ENCODE results near the gene TXNDC15.

The TXNDC15 gene

DNA sequence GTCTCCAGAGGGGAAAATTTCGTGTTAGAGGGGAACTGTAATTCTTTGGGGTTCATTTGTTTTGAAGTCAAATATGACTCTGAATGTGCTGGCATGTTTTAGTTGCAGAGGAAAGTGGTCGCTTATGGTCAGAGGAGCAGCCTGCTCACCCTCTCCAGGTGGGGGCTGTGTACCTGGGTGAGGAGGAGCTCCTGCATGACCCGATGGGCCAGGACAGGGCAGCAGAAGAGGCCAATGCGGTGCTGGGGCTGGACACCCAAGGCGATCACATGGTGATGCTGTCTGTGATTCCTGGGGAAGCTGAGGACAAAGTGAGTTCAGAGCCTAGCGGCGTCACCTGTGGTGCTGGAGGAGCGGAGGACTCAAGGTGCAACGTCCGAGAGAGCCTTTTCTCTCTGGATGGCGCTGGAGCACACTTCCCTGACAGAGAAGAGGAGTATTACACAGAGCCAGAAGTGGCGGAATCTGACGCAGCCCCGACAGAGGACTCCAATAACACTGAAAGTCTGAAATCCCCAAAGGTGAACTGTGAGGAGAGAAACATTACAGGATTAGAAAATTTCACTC, 13.5 kb downstream of the TXNDC15 start:
- TF ChIP-seq, protein P1, sequence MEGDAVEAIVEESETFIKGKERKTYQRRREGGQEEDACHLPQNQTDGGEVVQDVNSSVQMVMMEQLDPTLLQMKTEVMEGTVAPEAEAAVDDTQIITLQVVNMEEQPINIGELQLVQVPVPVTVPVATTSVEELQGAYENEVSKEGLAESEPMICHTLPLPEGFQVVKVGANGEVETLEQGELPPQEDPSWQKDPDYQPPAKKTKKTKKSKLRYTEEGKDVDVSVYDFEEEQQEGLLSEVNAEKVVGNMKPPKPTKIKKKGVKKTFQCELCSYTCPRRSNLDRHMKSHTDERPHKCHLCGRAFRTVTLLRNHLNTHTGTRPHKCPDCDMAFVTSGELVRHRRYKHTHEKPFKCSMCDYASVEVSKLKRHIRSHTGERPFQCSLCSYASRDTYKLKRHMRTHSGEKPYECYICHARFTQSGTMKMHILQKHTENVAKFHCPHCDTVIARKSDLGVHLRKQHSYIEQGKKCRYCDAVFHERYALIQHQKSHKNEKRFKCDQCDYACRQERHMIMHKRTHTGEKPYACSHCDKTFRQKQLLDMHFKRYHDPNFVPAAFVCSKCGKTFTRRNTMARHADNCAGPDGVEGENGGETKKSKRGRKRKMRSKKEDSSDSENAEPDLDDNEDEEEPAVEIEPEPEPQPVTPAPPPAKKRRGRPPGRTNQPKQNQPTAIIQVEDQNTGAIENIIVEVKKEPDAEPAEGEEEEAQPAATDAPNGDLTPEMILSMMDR (IDR thresholded peaks at IDR 0.05; ENCODE audit: insufficient read depth, low read length, poor library complexity, severe bottlenecking), result no peak
- peaks cover 9% of the 10 kb centered on the region for H3K36me3 ChIP-seq (ENCODE audit: control insufficient read depth, insufficient read depth, low read length)
- H3K4me3 ChIP-seq (replicated peaks; ENCODE audit: low read depth, low read length), result no peak overlapping the region
- DNase-seq (ENCODE audit: extremely low read depth, insufficient read length), result no peak
- no peaks in the 10 kb centered on the region for H3K27me3 ChIP-seq (replicated peaks; ENCODE audit: control insufficient read depth, insufficient read depth, low read length)

DNA sequence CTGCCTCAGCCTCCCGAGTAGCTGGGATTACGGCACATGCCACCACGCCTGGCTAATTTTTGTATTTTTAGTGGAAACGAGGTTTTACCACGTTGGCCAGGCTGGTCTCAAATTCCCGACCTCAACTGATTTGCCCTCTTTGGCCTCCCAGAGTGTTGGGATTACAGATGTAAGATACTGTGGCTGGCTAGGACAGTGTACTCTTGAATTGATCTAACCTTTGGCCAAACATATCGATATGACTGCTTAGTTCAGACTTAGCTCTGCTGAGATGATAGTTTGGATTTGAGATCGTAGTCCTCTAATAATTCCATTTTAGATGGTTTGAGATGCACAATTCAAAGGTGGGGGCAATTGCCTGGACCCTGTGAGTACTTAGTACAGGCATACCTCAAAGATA, 15.2 kb downstream of the TXNDC15 start:
- Histone ChIP-seq H3K27me3 (replicated peaks; ENCODE audit: control insufficient read depth, insufficient read depth, low read length) (no peaks in the 10 kb centered on the region), H3K36me3 (ENCODE audit: control insufficient read depth, insufficient read depth, low read length) (peaks cover 9% of the 10 kb centered on the region), H3K4me3 (replicated peaks; ENCODE audit: low read depth, low read length) (no peak overlapping the region)
- no peak for DNase-seq (ENCODE audit: extremely low read depth, insufficient read length)
- TF ChIP-seq, protein P1 (IDR thresholded peaks at IDR 0.05; ENCODE audit: insufficient read depth, low read length, poor library complexity, severe bottlenecking), result no peak

DNA sequence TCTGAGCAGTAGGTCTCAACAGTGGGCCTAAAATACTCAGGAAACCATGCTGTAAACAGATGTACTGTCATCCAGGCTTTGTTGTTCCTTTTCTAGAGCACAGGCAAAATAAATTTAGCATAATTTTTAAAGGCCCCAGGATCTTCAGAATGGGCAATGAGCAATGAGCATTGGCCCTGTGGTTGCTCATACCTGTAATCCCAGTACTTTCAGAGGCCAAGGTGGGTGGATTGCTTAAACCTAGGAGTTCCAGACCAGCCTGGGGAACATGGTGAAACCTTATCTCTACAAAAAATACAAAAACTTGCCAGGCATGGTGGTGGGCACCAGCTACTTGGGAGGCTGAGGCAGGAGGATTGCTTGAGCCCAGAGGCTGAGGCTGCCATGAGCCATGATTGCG, 17.3 kb downstream of the TXNDC15 start:
- Histone ChIP-seq H3K36me3 (ENCODE audit: control insufficient read depth, insufficient read depth, low read length) (peaks cover 8% of the 10 kb centered on the region), H3K4me3 (replicated peaks; ENCODE audit: low read depth, low read length) (no peak overlapping the region), H3K27me3 (replicated peaks; ENCODE audit: control insufficient read depth, insufficient read depth, low read length) (no peaks in the 10 kb centered on the region)
- TF ChIP-seq, protein P1 (IDR thresholded peaks at IDR 0.05; ENCODE audit: insufficient read depth, low read length, poor library complexity, severe bottlenecking), result no peak
- no peak for DNase-seq (ENCODE audit: extremely low read depth, insufficient read length)

DNA sequence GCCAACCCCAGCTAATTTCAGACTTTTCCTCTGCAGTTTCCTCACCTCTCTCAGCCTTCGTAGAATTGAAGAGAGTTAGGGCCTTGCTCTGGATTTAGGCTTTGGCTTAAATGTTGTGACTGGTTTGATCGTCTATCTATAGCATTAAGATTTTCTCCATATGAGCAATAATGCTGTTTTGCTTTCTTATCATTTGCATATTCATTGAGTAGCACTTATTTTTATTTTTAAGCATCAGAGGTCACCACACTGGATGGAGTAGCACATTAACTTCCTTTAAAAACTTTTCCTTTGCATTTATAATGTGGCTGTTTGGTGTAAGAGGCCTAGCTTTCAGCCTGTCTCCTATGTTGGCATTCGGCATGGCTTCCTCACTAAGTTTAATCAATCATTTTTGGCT, 18.1 kb downstream of the TXNDC15 start:
- no peak overlapping the region for H3K4me3 ChIP-seq (replicated peaks; ENCODE audit: low read depth, low read length)
- DNase-seq (ENCODE audit: extremely low read depth, insufficient read length), result no peak
- TF ChIP-seq, protein P1 (IDR thresholded peaks at IDR 0.05; ENCODE audit: insufficient read depth, low read length, poor library complexity, severe bottlenecking), result no peak
- no peaks in the 10 kb centered on the region for H3K27me3 ChIP-seq (replicated peaks; ENCODE audit: control insufficient read depth, insufficient read depth, low read length)
- H3K36me3 ChIP-seq (ENCODE audit: control insufficient read depth, insufficient read depth, low read length), result peaks cover 6% of the 10 kb centered on the region

DNA sequence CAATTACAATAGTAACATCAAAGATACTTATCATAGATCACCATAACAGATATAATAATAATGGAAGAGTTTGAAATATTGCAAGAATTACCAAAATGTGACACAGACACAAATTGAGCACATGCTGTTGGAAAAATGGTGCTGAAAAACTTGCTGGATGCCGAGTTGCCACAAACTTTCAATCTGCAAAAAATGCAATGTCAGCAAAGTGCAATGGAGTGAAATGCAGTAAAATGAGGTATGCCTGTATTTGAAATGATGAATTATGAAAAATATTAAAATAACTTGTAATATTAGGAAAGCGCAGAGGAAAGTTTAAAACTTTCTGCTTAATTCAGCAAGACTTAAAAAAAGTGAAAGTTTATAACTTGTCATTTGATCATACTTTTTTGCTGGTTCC, 18.8 kb downstream of the TXNDC15 start:
- Histone ChIP-seq H3K27me3 (replicated peaks; ENCODE audit: control insufficient read depth, insufficient read depth, low read length) (no peaks in the 10 kb centered on the region), H3K36me3 (ENCODE audit: control insufficient read depth, insufficient read depth, low read length) (peaks cover 4% of the 10 kb centered on the region), H3K4me3 (replicated peaks; ENCODE audit: low read depth, low read length) (no peak overlapping the region)
- TF ChIP-seq, protein P1 (IDR thresholded peaks at IDR 0.05; ENCODE audit: insufficient read depth, low read length, poor library complexity, severe bottlenecking), result no peak
- no peak for DNase-seq (ENCODE audit: extremely low read depth, insufficient read length)

All from GM06990 (cell line).